Neutrophil (primary cell): ENCODE measurements around the gene PMS1.

Experiments used
- H3K27ac ChIP-seq: fragments of 200-600 bp; sonication (generic); 2 replicates; pipeline ENCODE4 v1.5.1; 2016; ENCODE audit warnings: mild to moderate bottlenecking, moderate library complexity
- H3K27me3 ChIP-seq: fragments of 200-600 bp; sonication (generic); 2 replicates; pipeline ENCODE4 v1.6.0; 2016; ENCODE audit warnings: mild to moderate bottlenecking
- H3K36me3 ChIP-seq: fragments of 200-600 bp; sonication (generic); 2 replicates; pipeline ENCODE4 v1.5.1; 2017
- H3K4me1 ChIP-seq, 2 experiments: fragments of 200-600 bp in 1 of 2; sonication (generic) in 1 of 2; 1 replicate in 1 of 2; 2 replicates in 1 of 2; pipeline versions ENCODE4 v1.5.1 to v1.6.1; 2013 to 2016; ENCODE audit warnings: low read depth in 1 of 2, low read length in 1 of 2, mild to moderate bottlenecking in 1 of 2, moderate library complexity in 1 of 2; ENCODE audit not compliant: control insufficient read depth in 1 of 2, insufficient read depth in 1 of 2
- H3K4me3 ChIP-seq, 2 experiments: fragments of 200-600 bp in 1 of 2; sonication (generic) in 1 of 2; 1 replicate in 1 of 2; 2 replicates in 1 of 2; pipeline ENCODE4 v1.5.1; 2013 to 2016; ENCODE audit warnings: low read depth in 1 of 2, low read length in 1 of 2, mild to moderate bottlenecking in 1 of 2, moderate library complexity in 1 of 2
- H3K9me3 ChIP-seq: fragments of 200-600 bp; sonication (generic); 2 replicates; pipeline ENCODE4 v1.5.1; 2016
- TF ChIP-seq, protein P1 (sequence below): fragments of 200-600 bp; sonication (generic); IDR thresholded peaks from 2 replicates; pipeline ENCODE4 v1.5.1; 2016; ENCODE audit warnings: antibody characterized with exemption

Gene PMS1

GRCh38 chr2:189899101-189899500, 114.9 kb downstream of the PMS1 start:
- Histone ChIP-seq H3K4me1 (no peaks in the 10 kb centered on the region), H3K27me3 (no peaks in the 10 kb centered on the region), H3K36me3 (no peaks in the 10 kb centered on the region), H3K27ac (no peak overlapping the region), H3K4me3 (no peak overlapping the region), H3K9me3 (no peaks in the 10 kb centered on the region)
- TF ChIP-seq, protein P1, sequence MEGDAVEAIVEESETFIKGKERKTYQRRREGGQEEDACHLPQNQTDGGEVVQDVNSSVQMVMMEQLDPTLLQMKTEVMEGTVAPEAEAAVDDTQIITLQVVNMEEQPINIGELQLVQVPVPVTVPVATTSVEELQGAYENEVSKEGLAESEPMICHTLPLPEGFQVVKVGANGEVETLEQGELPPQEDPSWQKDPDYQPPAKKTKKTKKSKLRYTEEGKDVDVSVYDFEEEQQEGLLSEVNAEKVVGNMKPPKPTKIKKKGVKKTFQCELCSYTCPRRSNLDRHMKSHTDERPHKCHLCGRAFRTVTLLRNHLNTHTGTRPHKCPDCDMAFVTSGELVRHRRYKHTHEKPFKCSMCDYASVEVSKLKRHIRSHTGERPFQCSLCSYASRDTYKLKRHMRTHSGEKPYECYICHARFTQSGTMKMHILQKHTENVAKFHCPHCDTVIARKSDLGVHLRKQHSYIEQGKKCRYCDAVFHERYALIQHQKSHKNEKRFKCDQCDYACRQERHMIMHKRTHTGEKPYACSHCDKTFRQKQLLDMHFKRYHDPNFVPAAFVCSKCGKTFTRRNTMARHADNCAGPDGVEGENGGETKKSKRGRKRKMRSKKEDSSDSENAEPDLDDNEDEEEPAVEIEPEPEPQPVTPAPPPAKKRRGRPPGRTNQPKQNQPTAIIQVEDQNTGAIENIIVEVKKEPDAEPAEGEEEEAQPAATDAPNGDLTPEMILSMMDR: no peak

GRCh38 chr2:189900726-189901125, 116.5 kb downstream of the PMS1 start:
- H3K9me3 ChIP-seq: no peaks in the 10 kb centered on the region
- H3K27me3 ChIP-seq: no peaks in the 10 kb centered on the region
- TF ChIP-seq, protein P1: no peak
- H3K36me3 ChIP-seq: no peaks in the 10 kb centered on the region
- H3K27ac ChIP-seq: no peak overlapping the region
- no peaks in the 10 kb centered on the region for H3K4me1 ChIP-seq
- H3K4me3 ChIP-seq: no peak overlapping the region

DNA sequence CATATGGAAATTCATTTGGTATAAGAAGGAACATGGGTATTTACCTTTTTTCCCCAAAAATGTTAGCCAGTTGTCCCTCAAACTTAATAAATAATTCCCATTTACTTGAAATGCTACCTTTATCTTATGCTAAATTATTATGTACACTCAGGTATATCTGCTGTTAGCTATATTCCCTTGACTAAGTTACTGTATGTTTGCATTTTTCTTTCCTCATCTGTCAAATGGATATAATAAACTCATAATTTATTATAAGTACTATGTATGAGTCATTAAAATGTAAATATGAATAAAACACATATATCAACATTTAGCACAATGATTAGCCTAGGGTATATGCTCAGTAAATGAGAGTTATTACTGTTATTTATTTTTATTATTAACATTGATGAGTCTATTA, 117.4 kb downstream of the PMS1 start:
- Histone ChIP-seq H3K4me1 (no peaks in the 10 kb centered on the region), H3K27ac (no peak overlapping the region), H3K36me3 (no peaks in the 10 kb centered on the region), H3K4me3 (no peak overlapping the region), H3K27me3 (no peaks in the 10 kb centered on the region), H3K9me3 (no peaks in the 10 kb centered on the region)
- TF ChIP-seq, protein P1: no peak

DNA sequence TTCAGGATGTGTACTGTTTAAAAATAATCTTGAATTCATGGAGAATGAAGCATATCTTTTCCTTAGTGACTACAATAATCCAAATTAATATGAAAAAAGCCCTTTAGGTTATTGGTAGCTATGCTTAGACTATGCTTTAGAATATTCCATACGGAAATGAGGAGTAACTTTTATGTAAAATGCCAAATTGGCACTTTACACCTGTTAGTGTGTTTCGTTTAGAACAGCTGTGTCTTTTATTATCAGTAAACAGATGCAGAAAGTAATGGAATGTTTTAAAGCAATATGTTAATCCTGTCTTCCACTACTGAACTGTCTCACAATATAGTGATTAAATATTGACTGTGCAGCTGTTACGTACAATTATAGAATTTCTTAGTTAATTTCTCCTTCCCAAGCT, 129.6 kb downstream of the PMS1 start:
- TF ChIP-seq, protein P1: no peak
- Histone ChIP-seq H3K4me3 (no peak overlapping the region), H3K4me1 (no peaks in the 10 kb centered on the region), H3K27ac (no peak overlapping the region), H3K36me3 (no peaks in the 10 kb centered on the region), H3K9me3 (no peaks in the 10 kb centered on the region), H3K27me3 (no peaks in the 10 kb centered on the region)

DNA sequence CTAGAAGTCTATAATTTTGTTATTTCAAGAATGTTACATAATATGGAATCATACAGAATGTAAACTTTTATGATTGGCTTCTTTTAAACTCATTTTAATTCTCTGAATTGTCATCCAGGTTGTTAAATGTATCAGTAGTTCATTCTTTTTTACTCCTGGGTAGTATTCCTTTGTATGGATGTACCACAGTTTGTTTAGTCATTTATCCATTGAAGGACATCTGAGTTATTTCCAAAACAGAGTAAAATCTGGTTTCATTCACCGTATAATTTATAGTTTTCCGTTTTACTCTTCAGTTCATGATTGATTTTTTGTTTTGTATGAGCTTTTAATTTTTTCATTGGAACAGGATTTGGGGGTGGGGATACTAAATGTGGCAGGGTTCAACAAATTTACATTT, 132.4 kb downstream of the PMS1 start:
- H3K27me3 ChIP-seq: no peaks in the 10 kb centered on the region

More for the DNA sequence above, 132.4 kb downstream of the PMS1 start:
- no peaks in the 10 kb centered on the region for H3K9me3 ChIP-seq
- TF ChIP-seq, protein P1: no peak
- H3K36me3 ChIP-seq: no peaks in the 10 kb centered on the region
- H3K4me1 ChIP-seq: no peaks in the 10 kb centered on the region
- H3K4me3 ChIP-seq: no peak overlapping the region
- H3K27ac ChIP-seq: no peak overlapping the region
